Activated CD8-positive, alpha-beta T cell treated with anti-CD3 and anti-CD28 coated beads, Interleukin-2, amount 10 ng/mL, durations not matched to agents 7 days and 5 days (primary cell): Measurements from ENCODE around the gene AFAP1L1. TPM values are rescaled to one million over a fixed set of nuclear protein-coding genes. Genes with fewer than 3 reads are reported as not detected.

Source experiments
- ATAC-seq: fragments of 150-1000 bp; cut with Tn5 transposase; one replicate; pipeline ENCODE4 v1.10.0; 2021; ENCODE audit warnings: moderate library complexity
- CTCF ChIA-PET: fragments of 350-600 bp; sonication (Branson Sonifier 250); formaldehyde crosslinking; loops from one replicate; lab custom pipeline; 2021; ENCODE audit warnings: antibody characterized with exemption; lab: Charles Lee
- POLR2A ChIA-PET: fragments of 350-600 bp; sonication (Branson Sonifier 250); formaldehyde crosslinking; loops from one replicate; lab custom pipeline; 2021; ENCODE audit warnings: antibody characterized with exemption; lab: Charles Lee
- DNase-seq: peaks from one replicate; pipeline ENCODE4 v3.0.0-alpha.2; 2020
- H3K27ac Mint-ChIP-seq: one replicate; pipeline ENCODE4 v1.8.0; 2021; ENCODE audit warnings: mild to moderate bottlenecking, mixed read lengths
- H3K27me3 Mint-ChIP-seq: one replicate; pipeline ENCODE4 v1.8.0; 2021; ENCODE audit warnings: low read depth, mixed read lengths
- H3K36me3 Mint-ChIP-seq: one replicate; pipeline ENCODE4 v1.8.0; 2021; ENCODE audit warnings: low read depth, mixed read lengths
- H3K4me1 Mint-ChIP-seq: one replicate; pipeline ENCODE4 v1.8.0; 2021; ENCODE audit warnings: low read depth, mixed read lengths
- H3K4me3 Mint-ChIP-seq: one replicate; pipeline ENCODE4 v1.8.0; 2021; ENCODE audit warnings: mild to moderate bottlenecking, mixed read lengths
- H3K9me3 Mint-ChIP-seq: one replicate; pipeline ENCODE4 v1.8.0; 2022; ENCODE audit warnings: mixed read lengths; ENCODE audit not compliant: insufficient read depth
- total RNA-seq, 2 experiments: library from RNA; stranded (reverse); gene quantifications; one replicate each; pipeline ENCODE4 v1.2.3, GENCODE V29; 2021

The AFAP1L1 gene
- total RNA-seq, 2 experiments from 2014 or later, result not detected

- ChIA-PET POLR2A (no interaction called here), CTCF (no interaction called here)
- peaks cover 30% of the 10 kb centered on the region for H3K27me3 Mint-ChIP-seq
- DNase-seq (no peak), ATAC-seq (no peak)
- H3K27ac Mint-ChIP-seq, result no peak overlapping the region
- H3K36me3 Mint-ChIP-seq, result no peaks in the 10 kb centered on the region
- no peaks in the 10 kb centered on the region for H3K4me1 Mint-ChIP-seq
- no peaks in the 10 kb centered on the region for H3K9me3 Mint-ChIP-seq
- H3K4me3 Mint-ChIP-seq, result no peak overlapping the region
Measured at GRCh38 chr5:149277801-149278200, 6.1 kb downstream of the AFAP1L1 start.

- no peak overlapping the region for H3K4me3 Mint-ChIP-seq
- ChIA-PET POLR2A (no interaction called here), CTCF (interaction anchor here (1.9 kb wide), 1 partner anchor 9 kb away, joined by 9 read pairs; no protein-coding TSS in a partner anchor)
- H3K9me3 Mint-ChIP-seq, result no peaks in the 10 kb centered on the region
- no peak overlapping the region for H3K27ac Mint-ChIP-seq
- no peaks in the 10 kb centered on the region for H3K36me3 Mint-ChIP-seq
- DNase-seq (no peak), ATAC-seq (no peak)
- H3K4me1 Mint-ChIP-seq, result no peaks in the 10 kb centered on the region
- peaks cover 23% of the 10 kb centered on the region for H3K27me3 Mint-ChIP-seq
Measured at GRCh38 chr5:149278451-149279210, 7.0 kb downstream of the AFAP1L1 start.

- ChIA-PET CTCF (interaction anchor here (1.9 kb wide), 1 partner anchor 10 kb away, joined by 9 read pairs; no protein-coding TSS in a partner anchor), POLR2A (no interaction called here)
- ATAC-seq (no peak), DNase-seq (no peak)
- Mint-ChIP-seq H3K27me3 (peaks cover 24% of the 10 kb centered on the region), H3K9me3 (no peaks in the 10 kb centered on the region), H3K36me3 (no peaks in the 10 kb centered on the region), H3K4me1 (no peaks in the 10 kb centered on the region), H3K27ac (no peak overlapping the region), H3K4me3 (no peak overlapping the region)
Measured at GRCh38 chr5:149279661-149280060, 8.0 kb downstream of the AFAP1L1 start.

GRCh38 chr5:149280124-149280523 is 8.5 kb downstream of the AFAP1L1 start:
- DNase-seq (no peak), ATAC-seq (no peak)
- Mint-ChIP-seq H3K27me3 (peaks cover 25% of the 10 kb centered on the region), H3K36me3 (no peaks in the 10 kb centered on the region), H3K27ac (no peak overlapping the region), H3K4me3 (no peak overlapping the region), H3K4me1 (no peaks in the 10 kb centered on the region), H3K9me3 (no peaks in the 10 kb centered on the region)
- POLR2A ChIA-PET, result no interaction called here
- CTCF ChIA-PET, result interaction anchor here (1.9 kb wide), 1 partner anchor 11 kb away, joined by 9 read pairs; no protein-coding TSS in a partner anchor

- no peaks in the 10 kb centered on the region for H3K36me3 Mint-ChIP-seq
- no peaks in the 10 kb centered on the region for H3K9me3 Mint-ChIP-seq
- POLR2A ChIA-PET, result no interaction called here
- no peaks in the 10 kb centered on the region for H3K4me1 Mint-ChIP-seq
- DNase-seq, result no peak
- no peak for ATAC-seq
- no peak overlapping the region for H3K4me3 Mint-ChIP-seq
- CTCF ChIA-PET, result no interaction called here
- no peak overlapping the region for H3K27ac Mint-ChIP-seq
- peaks cover 25% of the 10 kb centered on the region for H3K27me3 Mint-ChIP-seq
Measured at GRCh38 chr5:149280802-149281201, 9.1 kb downstream of the AFAP1L1 start.

GRCh38 chr5:149282027-149282965 is 10.6 kb downstream of the AFAP1L1 start:
- CTCF ChIA-PET, result no interaction called here

GRCh38 chr5:149282966-149283332 is 11.3 kb downstream of the AFAP1L1 start:
- ChIA-PET CTCF (no interaction called here), POLR2A (no interaction called here)
- no peaks in the 10 kb centered on the region for H3K36me3 Mint-ChIP-seq
- no peaks in the 10 kb centered on the region for H3K4me1 Mint-ChIP-seq
- H3K27ac Mint-ChIP-seq, result no peak overlapping the region
- H3K27me3 Mint-ChIP-seq, result peaks cover 10% of the 10 kb centered on the region
- no peak for DNase-seq
- no peak overlapping the region for H3K4me3 Mint-ChIP-seq
- no peak for ATAC-seq
- H3K9me3 Mint-ChIP-seq, result no peaks in the 10 kb centered on the region

More at GRCh38 chr5:149282027-149282965, 10.6 kb downstream of the AFAP1L1 start:
- H3K36me3 Mint-ChIP-seq, result no peaks in the 10 kb centered on the region
- peaks cover 14% of the 10 kb centered on the region for H3K27me3 Mint-ChIP-seq
- no peak overlapping the region for H3K4me3 Mint-ChIP-seq
- H3K9me3 Mint-ChIP-seq, result no peaks in the 10 kb centered on the region
- H3K27ac Mint-ChIP-seq, result no peak overlapping the region
- no peaks in the 10 kb centered on the region for H3K4me1 Mint-ChIP-seq
- POLR2A ChIA-PET, result no interaction called here
- ATAC-seq (no peak), DNase-seq (no peak)

GRCh38 chr5:149283626-149284480 is 12.2 kb downstream of the AFAP1L1 start:
- Mint-ChIP-seq H3K27me3 (peaks cover 4% of the 10 kb centered on the region), H3K4me1 (no peaks in the 10 kb centered on the region), H3K4me3 (no peak overlapping the region), H3K27ac (no peak overlapping the region), H3K9me3 (no peaks in the 10 kb centered on the region), H3K36me3 (no peaks in the 10 kb centered on the region)
- ChIA-PET CTCF (no interaction called here), POLR2A (no interaction called here)
- DNase-seq (no peak), ATAC-seq (no peak)

- CTCF ChIA-PET, result no interaction called here
Measured at GRCh38 chr5:149284501-149284900, 12.8 kb downstream of the AFAP1L1 start.

GRCh38 chr5:149285153-149285552 is 13.5 kb downstream of the AFAP1L1 start:
- Mint-ChIP-seq H3K36me3 (no peaks in the 10 kb centered on the region), H3K4me3 (no peak overlapping the region), H3K27ac (no peak overlapping the region), H3K27me3 (peaks cover 3% of the 10 kb centered on the region), H3K4me1 (no peaks in the 10 kb centered on the region), H3K9me3 (no peaks in the 10 kb centered on the region)
- POLR2A ChIA-PET, result no interaction called here
- DNase-seq, result no peak
- CTCF ChIA-PET, result no interaction called here
- no peak for ATAC-seq

More at GRCh38 chr5:149284501-149284900, 12.8 kb downstream of the AFAP1L1 start:
- peaks cover 3% of the 10 kb centered on the region for H3K27me3 Mint-ChIP-seq
- DNase-seq, result no peak
- no peaks in the 10 kb centered on the region for H3K36me3 Mint-ChIP-seq
- no peak for ATAC-seq
- H3K4me3 Mint-ChIP-seq, result no peak overlapping the region
- no peaks in the 10 kb centered on the region for H3K9me3 Mint-ChIP-seq
- POLR2A ChIA-PET, result no interaction called here
- no peaks in the 10 kb centered on the region for H3K4me1 Mint-ChIP-seq
- H3K27ac Mint-ChIP-seq, result no peak overlapping the region

- ATAC-seq (no peak), DNase-seq (no peak)
- Mint-ChIP-seq H3K9me3 (no peaks in the 10 kb centered on the region), H3K27ac (no peak overlapping the region), H3K4me3 (no peak overlapping the region), H3K27me3 (peaks cover 11% of the 10 kb centered on the region), H3K36me3 (no peaks in the 10 kb centered on the region), H3K4me1 (no peaks in the 10 kb centered on the region)
- ChIA-PET POLR2A (no interaction called here), CTCF (no interaction called here)
Measured at GRCh38 chr5:149288436-149288835, 16.8 kb downstream of the AFAP1L1 start.
